ENCODE data around the gene PROSER3. TPM values are rescaled to one million over a fixed set of nuclear protein-coding genes. Genes with fewer than 3 reads are reported as not detected.

The PROSER3 gene
- total RNA-seq, 2 experiments from 2014 or later, result 17.2 to 66.1 TPM

GRCh38 chr19:35773020-35773806 is 15.2 kb downstream of the PROSER3 start:
- CTCF ChIA-PET (ENCODE audit: unreplicated experiment), result no interaction called here

DNA sequence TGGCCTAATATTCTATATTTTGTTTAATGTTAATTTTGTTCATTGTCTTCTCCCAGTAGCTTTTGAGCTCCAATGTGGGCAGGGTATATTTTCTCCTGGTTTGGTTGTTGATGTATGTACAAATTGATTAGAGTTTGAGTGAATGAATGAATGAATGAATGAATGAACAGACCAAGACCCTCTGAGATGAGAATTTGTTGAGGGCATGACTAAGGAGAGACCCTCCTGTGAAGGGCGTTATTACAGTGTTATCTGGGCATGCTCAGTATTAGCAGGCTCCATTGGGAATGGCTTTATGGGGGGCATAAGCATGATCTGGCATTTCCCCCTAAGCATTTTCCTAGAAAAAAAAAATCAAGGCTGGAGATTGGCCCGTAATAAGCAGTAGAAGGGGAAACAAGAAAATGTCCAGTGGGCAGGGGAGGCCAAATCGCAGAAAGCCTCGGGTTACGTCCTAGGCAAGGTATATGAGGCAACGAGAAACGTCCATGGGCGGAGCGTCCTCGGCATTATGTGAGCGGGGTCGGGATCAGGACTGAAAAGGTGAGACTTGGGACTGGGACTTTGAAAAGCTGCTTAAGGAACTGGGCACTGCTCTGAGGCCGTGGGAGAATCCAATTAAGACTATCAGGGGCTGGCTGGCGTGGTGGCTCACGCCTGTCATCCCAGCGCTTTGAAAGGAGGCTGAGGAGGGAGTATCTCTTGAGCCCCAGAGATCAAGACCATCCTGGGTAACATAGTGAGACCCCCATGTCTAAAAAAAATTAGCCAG is 16.5 kb downstream of the PROSER3 start:
- peak overlapping the region; percentile 80 for H3K4me3 ChIP-seq (ENCODE audit: low read depth, low read length, poor library complexity, severe bottlenecking)
- no peaks in the 10 kb centered on the region for H3K79me2 ChIP-seq (ENCODE audit: insufficient read depth, low read depth, low read length)
- BruUV-seq (replicated peaks), result no TSS peak
- no peaks in the 10 kb centered on the region for H4K20me1 ChIP-seq (ENCODE audit: insufficient read depth, low read length)
- no peak for DNase-seq (ENCODE audit: low spot score)
- H3K36me3 ChIP-seq (ENCODE audit: insufficient read depth, low read length), result no peaks in the 10 kb centered on the region
- ChIA-PET CTCF (ENCODE audit: unreplicated experiment) (no interaction called here), POLR2A (no interaction called here)
- no peak overlapping the region for H3K27ac ChIP-seq (ENCODE audit: low read depth, low read length, poor library complexity, severe bottlenecking)
- intact Hi-C loops (cut with micrococcal nuclease; ENCODE audit: unreplicated experiment), result loop anchor here (1.0 kb wide), 2 partner anchors 26 to 34 kb away; partner anchors contain the start of gene LIN37
- peak overlapping the region; percentile 11; the same call in 1 of the 2 replicates for H2AFZ ChIP-seq (ENCODE audit: low read length)
- peak overlapping the region; percentile 59 for H3K4me2 ChIP-seq (ENCODE audit: low read length)
- H3K9me2 ChIP-seq (ENCODE audit: insufficient read depth, low read length), result no peaks in the 10 kb centered on the region
- no peaks in the 10 kb centered on the region for H3K9me3 ChIP-seq (ENCODE audit: low read length)
- peaks cover 19% of the 10 kb centered on the region for H3K4me1 ChIP-seq (ENCODE audit: insufficient read depth, low read length, poor library complexity, severe bottlenecking)
- no peak for TF ChIP-seq CTCF (conservative IDR thresholded peaks at IDR 0.05; ENCODE audit: low read length)

More at GRCh38 chr19:35773020-35773806, 15.2 kb downstream of the PROSER3 start:
- no peak for DNase-seq (ENCODE audit: low spot score)
- intact Hi-C loops (cut with micrococcal nuclease; ENCODE audit: unreplicated experiment), result no loop called here
- peaks cover 19% of the 10 kb centered on the region for H3K4me1 ChIP-seq (ENCODE audit: insufficient read depth, low read length, poor library complexity, severe bottlenecking)
- BruUV-seq (replicated peaks), result no TSS peak
- H3K9me2 ChIP-seq (ENCODE audit: insufficient read depth, low read length), result no peaks in the 10 kb centered on the region
- H2AFZ ChIP-seq (ENCODE audit: low read length), result no peak overlapping the region
- H3K79me2 ChIP-seq (ENCODE audit: insufficient read depth, low read depth, low read length), result no peaks in the 10 kb centered on the region
- H3K27ac ChIP-seq (ENCODE audit: low read depth, low read length, poor library complexity, severe bottlenecking), result no peak overlapping the region
- TF ChIP-seq CTCF (conservative IDR thresholded peaks at IDR 0.05; ENCODE audit: low read length) (no peak), EZH2phosphoT487 (IDR thresholded peaks at IDR 0.05; ENCODE audit: borderline replicate concordance, low read depth, low read length) (no peak)
- peaks cover 9% of the 10 kb centered on the region; the same call in 1 of the 2 replicates for H3K36me3 ChIP-seq (ENCODE audit: insufficient read depth, low read length)
- H4K20me1 ChIP-seq (ENCODE audit: insufficient read depth, low read length), result no peaks in the 10 kb centered on the region
- H3K9me3 ChIP-seq (ENCODE audit: low read length), result no peaks in the 10 kb centered on the region
- POLR2A ChIA-PET, result interaction anchor here (0.6 to 0.7 kb wide), 2 partner anchors 125 to 129 kb away, joined by 3 to 4 read pairs; no protein-coding TSS in a partner anchor
- no peak overlapping the region for H3K4me2 ChIP-seq (ENCODE audit: low read length)
- no peak overlapping the region for H3K4me3 ChIP-seq (ENCODE audit: low read depth, low read length, poor library complexity, severe bottlenecking)

- H3K4me3 ChIP-seq (ENCODE audit: low read depth, low read length, poor library complexity, severe bottlenecking), result peak overlapping the region; percentile 80
- no peaks in the 10 kb centered on the region for H3K79me2 ChIP-seq (ENCODE audit: insufficient read depth, low read depth, low read length)
- TF ChIP-seq EZH2phosphoT487 (IDR thresholded peaks at IDR 0.05; ENCODE audit: borderline replicate concordance, low read depth, low read length) (no peak), CTCF (conservative IDR thresholded peaks at IDR 0.05; ENCODE audit: low read length) (no peak)
- intact Hi-C loops (cut with micrococcal nuclease; ENCODE audit: unreplicated experiment), result loop anchor here (1.0 kb wide), 2 partner anchors 27 to 35 kb away; partner anchors contain the start of gene LIN37
- H3K4me2 ChIP-seq (ENCODE audit: low read length), result peak overlapping the region; percentile 59
- no peaks in the 10 kb centered on the region for H3K36me3 ChIP-seq (ENCODE audit: insufficient read depth, low read length)
- CTCF ChIA-PET (ENCODE audit: unreplicated experiment), result no interaction called here
- no peaks in the 10 kb centered on the region for H3K9me2 ChIP-seq (ENCODE audit: insufficient read depth, low read length)
- no peak overlapping the region for H3K27ac ChIP-seq (ENCODE audit: low read depth, low read length, poor library complexity, severe bottlenecking)
- POLR2A ChIA-PET, result no interaction called here
- no TSS peak for BruUV-seq (replicated peaks)
- no peaks in the 10 kb centered on the region for H3K9me3 ChIP-seq (ENCODE audit: low read length)
- peak overlapping the region; percentile 11; the same call in 1 of the 2 replicates for H2AFZ ChIP-seq (ENCODE audit: low read length)
- no peaks in the 10 kb centered on the region for H4K20me1 ChIP-seq (ENCODE audit: insufficient read depth, low read length)
- peaks cover 19% of the 10 kb centered on the region for H3K4me1 ChIP-seq (ENCODE audit: insufficient read depth, low read length, poor library complexity, severe bottlenecking)
- no peak for DNase-seq (ENCODE audit: low spot score)
Observed at GRCh38 chr19:35775046-35775297, 17.0 kb downstream of the PROSER3 start.

Measured in OCI-LY7 (cell line).